Peyer's patch (tissue), 4 donors: ENCODE results near the gene IGFBP4. TPM values are rescaled to one million over a fixed set of nuclear protein-coding genes. Genes with fewer than 3 reads are reported as not detected.

Experiments
- DNase-seq, 3 donors: peaks; one replicate each; pipeline ENCODE4 v3.0.0-alpha.2; 2017 to 2019
- H3K27ac ChIP-seq, 4 donors: fragments of 200-600 bp; sonication (generic); one replicate each; pipeline ENCODE4 v1.5.1; 2016 to 2019
- H3K27me3 ChIP-seq, 2 donors: fragments of 200-600 bp; sonication (generic); one replicate each; pipeline ENCODE4 v1.5.1; 2019
- H3K36me3 ChIP-seq, 3 donors: fragments of 200-600 bp; sonication (generic); one replicate each; pipeline ENCODE4 v1.5.1; 2016 to 2019
- H3K4me1 ChIP-seq, 4 donors: fragments of 200-600 bp; sonication (generic); one replicate each; pipeline ENCODE4 v1.5.1; 2016 to 2019
- H3K4me3 ChIP-seq, 4 donors: fragments of 200-600 bp; sonication (generic); 1 replicate in 3 of 4; 2 replicates in 1 of 4; pipeline ENCODE4 v1.5.1; 2016 to 2019; ENCODE audit warnings: mild to moderate bottlenecking in 1 of 4
- H3K9me3 ChIP-seq, 4 donors: fragments of 200-600 bp; sonication (generic); one replicate each; pipeline ENCODE4 v1.5.1; 2016 to 2019; ENCODE audit warnings: mild to moderate bottlenecking in 1 of 4
- POLR2A ChIP-seq, 2 donors: fragments of 450-650 bp; IDR thresholded peaks; one replicate each; pipeline ENCODE4 v1.5.1; 2017; ENCODE audit warnings: antibody characterized with exemption in 2 of 2, mild to moderate bottlenecking in 2 of 2, moderate library complexity in 2 of 2
- total RNA-seq, 4 donors: library from RNA; depleted of rRNA; stranded (reverse); fragments of >200 nt; gene quantifications; one replicate each; pipeline ENCODE4 v1.1.0, GENCODE V29; 2016
- TF ChIP-seq, protein P1 (sequence below), 6 experiments: fragments of 450-650 bp in 4 of 6; fragments of 200-600 bp in 2 of 6; sonication (generic) in 1 of 6; IDR thresholded peaks; one replicate each; pipeline ENCODE4 v1.5.1; 2017 to 2019; ENCODE audit warnings: antibody characterized with exemption in 6 of 6, mild to moderate bottlenecking in 3 of 6, moderate library complexity in 1 of 6

IGFBP4 gene
- total RNA-seq, 4 donors from 2014 or later = 70.6 to 220 (median 133) TPM

DNA sequence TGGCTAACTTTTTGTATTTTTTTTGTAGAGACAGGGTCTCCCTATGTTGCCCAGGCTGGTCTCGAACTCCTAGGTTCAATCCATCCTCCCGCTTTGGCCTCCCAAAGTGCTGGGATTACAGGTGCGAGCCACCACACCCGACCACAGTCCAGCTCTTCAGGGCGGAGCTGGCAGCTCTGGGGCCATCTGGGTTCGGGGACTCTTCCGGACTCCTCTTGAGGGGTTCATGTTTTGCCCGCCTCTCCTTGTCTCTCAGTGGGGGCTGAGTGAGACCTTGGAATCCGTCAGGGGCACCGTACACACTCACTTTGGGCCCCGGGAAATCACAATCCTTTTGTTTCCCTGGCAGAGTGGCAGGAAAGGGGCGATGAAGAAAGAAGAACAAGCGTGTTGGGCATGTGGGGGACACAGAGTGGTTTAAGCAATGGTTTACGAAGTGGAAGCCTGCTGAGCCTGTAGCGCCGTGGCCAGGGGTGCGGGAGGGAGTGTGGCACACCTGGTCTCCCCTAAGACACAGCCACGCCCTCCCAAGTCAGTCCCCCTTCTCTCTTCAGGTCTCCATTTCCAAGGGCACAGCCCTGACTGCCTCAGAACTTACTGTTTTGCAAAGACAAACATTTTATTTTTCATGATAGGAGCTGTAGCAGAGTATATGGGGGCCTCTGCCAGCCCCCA is 32.1 kb downstream of the IGFBP4 start:
- no peaks in the 10 kb centered on the region for H3K36me3 ChIP-seq
- H3K4me1 ChIP-seq = peaks cover 0 to 49% (median under 1%) of the 10 kb centered on the region in 4 donors
- TF ChIP-seq, protein P1, sequence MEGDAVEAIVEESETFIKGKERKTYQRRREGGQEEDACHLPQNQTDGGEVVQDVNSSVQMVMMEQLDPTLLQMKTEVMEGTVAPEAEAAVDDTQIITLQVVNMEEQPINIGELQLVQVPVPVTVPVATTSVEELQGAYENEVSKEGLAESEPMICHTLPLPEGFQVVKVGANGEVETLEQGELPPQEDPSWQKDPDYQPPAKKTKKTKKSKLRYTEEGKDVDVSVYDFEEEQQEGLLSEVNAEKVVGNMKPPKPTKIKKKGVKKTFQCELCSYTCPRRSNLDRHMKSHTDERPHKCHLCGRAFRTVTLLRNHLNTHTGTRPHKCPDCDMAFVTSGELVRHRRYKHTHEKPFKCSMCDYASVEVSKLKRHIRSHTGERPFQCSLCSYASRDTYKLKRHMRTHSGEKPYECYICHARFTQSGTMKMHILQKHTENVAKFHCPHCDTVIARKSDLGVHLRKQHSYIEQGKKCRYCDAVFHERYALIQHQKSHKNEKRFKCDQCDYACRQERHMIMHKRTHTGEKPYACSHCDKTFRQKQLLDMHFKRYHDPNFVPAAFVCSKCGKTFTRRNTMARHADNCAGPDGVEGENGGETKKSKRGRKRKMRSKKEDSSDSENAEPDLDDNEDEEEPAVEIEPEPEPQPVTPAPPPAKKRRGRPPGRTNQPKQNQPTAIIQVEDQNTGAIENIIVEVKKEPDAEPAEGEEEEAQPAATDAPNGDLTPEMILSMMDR (IDR thresholded peaks at IDR 0.05) = no peak
- TF ChIP-seq POLR2A (IDR thresholded peaks at IDR 0.05) = no peak
- H3K9me3 ChIP-seq = no peaks in the 10 kb centered on the region
- H3K27ac ChIP-seq = peak overlapping the region in 2 of 4 donors; percentile 55 to 62
- DNase-seq = no peak
- H3K4me3 ChIP-seq = no peak overlapping the region
- H3K27me3 ChIP-seq = no peaks in the 10 kb centered on the region

DNA sequence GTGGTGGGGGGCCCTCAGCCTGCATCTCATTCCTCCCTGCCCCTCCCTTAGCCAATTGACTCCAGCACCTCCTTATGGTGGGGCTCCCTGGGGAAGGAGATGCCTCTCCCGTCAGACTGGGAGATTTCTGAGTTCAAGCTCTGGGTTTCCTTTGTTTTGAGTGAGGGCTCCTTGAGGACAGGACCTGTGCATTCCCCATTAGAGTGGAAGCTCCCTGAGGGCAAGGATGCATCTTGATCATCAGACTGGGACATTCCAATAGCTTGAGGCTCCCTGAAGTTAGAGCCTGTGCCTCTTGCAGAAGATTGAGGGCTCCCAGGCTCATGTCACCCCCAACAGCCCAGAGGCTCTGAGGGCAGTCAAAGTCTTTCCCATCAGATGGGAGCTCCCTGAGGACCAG is 34.5 kb downstream of the IGFBP4 start:
- Histone ChIP-seq H3K9me3 (no peaks in the 10 kb centered on the region), H3K27me3 (no peaks in the 10 kb centered on the region), H3K4me1 (peaks cover 0 to 51% (median 5%) of the 10 kb centered on the region in 4 donors), H3K27ac (no peak overlapping the region), H3K36me3 (no peaks in the 10 kb centered on the region), H3K4me3 (no peak overlapping the region)
- DNase-seq = no peak
- TF ChIP-seq, protein P1 (IDR thresholded peaks at IDR 0.05) = no peak
- TF ChIP-seq POLR2A (IDR thresholded peaks at IDR 0.05) = no peak

DNA sequence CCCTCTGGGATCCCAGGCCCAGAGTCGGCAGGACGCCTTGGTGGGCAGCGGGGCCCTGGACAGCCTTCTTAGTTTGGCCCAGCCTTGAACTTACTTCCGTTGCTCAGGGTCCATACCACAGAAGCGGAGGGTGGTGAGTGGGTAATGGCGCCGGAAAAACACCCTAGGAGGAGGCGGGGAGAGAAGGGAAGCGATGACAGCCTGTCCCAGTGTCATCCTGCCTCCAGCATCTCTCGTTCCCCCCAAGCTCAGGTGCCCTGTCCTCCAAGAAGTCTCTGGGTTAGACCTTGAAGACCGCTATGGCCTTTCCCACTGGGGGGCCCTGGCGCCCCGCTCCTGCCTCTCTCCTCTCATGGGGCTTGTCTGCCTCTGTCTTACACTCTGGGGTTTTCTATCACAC is 35.2 kb downstream of the IGFBP4 start:
- TF ChIP-seq POLR2A (IDR thresholded peaks at IDR 0.05) = no peak
- TF ChIP-seq, protein P1 (IDR thresholded peaks at IDR 0.05) = no peak
- H3K4me1 ChIP-seq = peaks cover 0 to 53% (median 5%) of the 10 kb centered on the region in 4 donors
- no peak for DNase-seq
- no peaks in the 10 kb centered on the region for H3K27me3 ChIP-seq
- no peaks in the 10 kb centered on the region for H3K9me3 ChIP-seq
- no peak overlapping the region for H3K27ac ChIP-seq
- H3K36me3 ChIP-seq = no peaks in the 10 kb centered on the region
- no peak overlapping the region for H3K4me3 ChIP-seq

DNA sequence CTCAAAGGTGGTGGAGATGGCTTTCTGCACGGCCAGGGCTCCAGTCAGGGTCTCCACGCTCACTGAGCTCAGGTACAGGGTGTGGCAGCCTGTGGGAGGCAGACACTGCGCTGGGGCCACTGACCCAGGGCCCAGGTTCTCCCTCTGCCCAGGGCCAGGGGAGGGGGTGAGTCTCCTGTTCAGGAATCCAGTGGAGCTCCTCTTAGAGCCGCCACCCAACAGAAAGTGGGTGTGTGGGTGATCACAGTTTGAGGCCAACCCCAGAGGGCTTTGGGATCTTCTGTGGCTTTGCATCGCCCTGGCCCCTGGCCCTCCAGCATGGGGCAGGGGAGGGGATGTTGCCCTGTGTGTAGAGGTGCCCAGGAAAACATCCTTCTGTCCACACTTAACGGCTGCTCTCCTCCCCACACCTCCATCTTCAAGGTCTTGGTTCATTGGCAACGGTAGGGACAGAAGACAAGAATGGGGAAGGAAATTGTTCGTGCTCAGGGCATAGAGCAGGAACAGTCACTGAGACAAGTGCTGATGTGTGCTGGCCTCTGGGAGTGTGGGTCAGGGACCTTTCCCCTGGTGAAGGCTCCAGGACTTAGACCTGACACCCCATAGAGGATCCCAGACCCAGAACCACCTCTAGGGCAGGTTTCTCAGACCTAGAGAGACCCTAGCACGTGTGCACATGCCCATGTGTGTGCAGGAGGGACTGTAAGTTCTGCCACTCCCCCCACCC is 36.7 kb downstream of the IGFBP4 start:
- Histone ChIP-seq H3K27me3 (no peaks in the 10 kb centered on the region), H3K4me1 (peaks cover 0 to 50% (median 5%) of the 10 kb centered on the region in 4 donors), H3K9me3 (no peaks in the 10 kb centered on the region), H3K36me3 (no peaks in the 10 kb centered on the region), H3K4me3 (no peak overlapping the region), H3K27ac (peak overlapping the region in 1 of 4 donors; percentile 50)
- TF ChIP-seq, protein P1 (IDR thresholded peaks at IDR 0.05) = no peak
- TF ChIP-seq POLR2A (IDR thresholded peaks at IDR 0.05) = no peak
- DNase-seq = no peak

DNA sequence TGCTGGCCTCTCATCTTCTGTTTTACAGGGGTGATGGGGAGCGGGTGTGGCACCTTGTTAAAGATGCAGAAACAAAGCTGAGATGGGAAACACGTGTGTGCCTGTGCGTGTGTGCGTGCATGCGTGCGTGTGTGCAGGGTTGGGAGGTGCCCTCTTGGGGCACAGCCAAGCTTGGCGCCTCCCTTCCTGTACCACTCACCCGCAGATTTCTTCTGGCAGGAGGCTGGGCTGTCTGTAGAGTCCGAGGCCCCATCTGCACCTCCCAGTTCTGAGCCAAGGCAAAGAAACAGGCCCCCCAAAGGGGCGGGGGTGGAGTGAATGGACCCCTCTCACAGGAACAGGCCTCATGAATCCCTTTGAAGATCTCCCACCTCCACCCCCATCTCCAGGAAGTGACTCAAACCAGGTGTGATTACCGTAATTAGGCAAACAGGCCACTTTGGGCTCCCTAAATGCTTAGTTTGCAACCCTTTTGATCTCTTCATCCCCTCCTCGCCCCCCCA is 37.3 kb downstream of the IGFBP4 start:
- no peak overlapping the region for H3K4me3 ChIP-seq
- H3K36me3 ChIP-seq = no peaks in the 10 kb centered on the region
- H3K4me1 ChIP-seq = peaks cover 0 to 44% (median 5%) of the 10 kb centered on the region in 4 donors
- no peaks in the 10 kb centered on the region for H3K27me3 ChIP-seq
- H3K9me3 ChIP-seq = no peaks in the 10 kb centered on the region
- H3K27ac ChIP-seq = peak overlapping the region in 1 of 4 donors; percentile 50
- DNase-seq = peak; percentile 70 to 73 (median 71)
- no peak for TF ChIP-seq POLR2A (IDR thresholded peaks at IDR 0.05)
- TF ChIP-seq, protein P1 (IDR thresholded peaks at IDR 0.05) = no peak
